NCI-H1105 (cell line): Measurements from ENCODE around the gene ISG20L2.
"Not testable (repeated sequence)": the region's sequence is repeated elsewhere in the genome, so short reads cannot be mapped to it uniquely, and the experiment has no call there.

ENCODE experiments used
- DNase-seq: peaks from one replicate; lab custom pipeline; 2025; lab: John Stamatoyannopoulos, UW

ISG20L2 gene, protein sequence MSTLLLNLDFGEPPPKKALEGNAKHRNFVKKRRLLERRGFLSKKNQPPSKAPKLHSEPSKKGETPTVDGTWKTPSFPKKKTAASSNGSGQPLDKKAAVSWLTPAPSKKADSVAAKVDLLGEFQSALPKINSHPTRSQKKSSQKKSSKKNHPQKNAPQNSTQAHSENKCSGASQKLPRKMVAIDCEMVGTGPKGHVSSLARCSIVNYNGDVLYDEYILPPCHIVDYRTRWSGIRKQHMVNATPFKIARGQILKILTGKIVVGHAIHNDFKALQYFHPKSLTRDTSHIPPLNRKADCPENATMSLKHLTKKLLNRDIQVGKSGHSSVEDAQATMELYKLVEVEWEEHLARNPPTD

GRCh38 chr1:156728599-156729462, at the start of gene ISG20L2:
TSS of gene ISG20L2 (minus strand) at chr1:156728766. CDS start at chr1:156727652, 1,114 bp downstream.
- DNase-seq, result peak; percentile 97

DNA sequence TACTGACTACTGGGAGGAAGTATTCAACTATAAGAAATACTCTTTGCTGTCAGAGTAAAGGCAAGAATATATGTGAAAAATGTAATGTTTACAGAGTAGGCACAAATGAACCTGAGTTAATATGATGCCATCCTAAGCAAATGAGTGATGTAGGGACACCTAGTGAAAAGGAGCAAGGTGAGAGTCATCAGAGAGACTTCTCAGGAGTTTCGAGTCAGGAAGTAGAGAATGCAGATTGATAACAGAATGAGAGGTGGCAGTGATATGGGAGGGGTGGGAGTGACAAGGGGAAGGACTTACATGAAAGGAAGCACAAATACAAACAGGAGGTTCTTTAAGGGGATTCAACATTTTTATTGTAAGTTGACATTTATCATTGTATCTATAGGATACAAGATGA, 49.0 kb upstream of the ISG20L2 start:
- DNase-seq, result no peak

GRCh38 chr1:156776942-156777341, 48.4 kb upstream of the ISG20L2 start:
- DNase-seq, result no peak

DNA sequence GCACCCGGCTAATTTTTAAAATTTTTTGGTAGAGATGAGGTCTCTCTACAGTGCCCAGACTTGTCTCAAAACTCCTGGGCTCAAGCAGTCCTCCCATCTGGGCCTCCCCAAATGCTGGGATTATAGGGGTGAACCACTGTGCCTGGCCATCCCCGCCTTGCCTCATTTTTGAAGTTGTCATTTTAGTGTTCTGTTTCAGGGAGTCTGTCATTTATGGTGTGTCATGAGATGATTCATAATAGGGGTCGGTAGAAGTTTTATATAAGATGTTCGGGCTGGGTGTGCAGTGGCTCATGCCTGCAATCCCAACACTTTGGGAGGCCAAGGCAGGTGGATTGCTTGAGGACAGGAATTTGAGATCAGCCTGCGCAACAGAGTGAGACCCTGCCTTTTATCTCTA, 47.2 kb upstream of the ISG20L2 start:
- DNase-seq, result no peak

DNA sequence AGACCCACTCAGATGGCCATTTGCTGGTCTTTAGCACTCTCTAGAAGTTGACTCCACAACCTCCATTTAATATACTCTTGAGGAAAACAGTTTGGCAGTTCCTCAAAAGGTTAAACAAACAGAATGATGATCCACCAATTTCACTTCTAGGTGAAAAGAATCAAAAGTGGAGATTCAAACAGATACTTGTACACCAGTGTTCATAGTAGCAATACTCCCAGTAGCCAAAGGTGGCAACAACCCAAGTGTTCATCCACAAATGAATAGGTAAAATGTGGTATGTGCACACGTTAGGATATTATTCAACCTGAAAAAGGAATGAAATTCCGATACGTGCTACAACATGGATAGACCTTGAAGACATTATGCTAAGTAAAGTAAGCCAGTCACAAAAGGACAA, 45.0 kb upstream of the ISG20L2 start:
- DNase-seq, result no peak

- DNase-seq, result no peak
These were observed 44.3 kb upstream of the ISG20L2 start for GRCh38 chr1:156772728-156773497.

DNA sequence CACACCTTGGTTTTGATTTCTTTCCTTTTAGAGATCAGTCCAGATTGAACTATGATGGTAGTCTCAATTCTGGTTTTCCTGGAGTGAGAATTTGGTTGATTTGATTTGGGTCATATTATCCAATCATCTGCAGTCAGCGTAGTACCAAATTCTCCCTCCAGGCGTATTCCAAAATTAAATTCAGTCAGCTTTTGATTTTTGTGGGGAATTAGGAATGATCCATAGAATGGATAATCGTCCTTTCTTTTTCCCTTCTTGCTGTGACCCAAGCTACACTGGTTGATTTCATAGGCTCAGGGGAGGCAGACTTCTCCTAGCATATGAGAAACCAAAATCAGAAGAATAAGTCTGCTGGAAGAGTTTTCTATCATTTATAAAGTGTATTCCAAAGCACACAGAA, 43.7 kb upstream of the ISG20L2 start:
- no peak for DNase-seq

- no peak for DNase-seq
These were observed 40.2 kb upstream of the ISG20L2 start for GRCh38 chr1:156768610-156769295.

DNA sequence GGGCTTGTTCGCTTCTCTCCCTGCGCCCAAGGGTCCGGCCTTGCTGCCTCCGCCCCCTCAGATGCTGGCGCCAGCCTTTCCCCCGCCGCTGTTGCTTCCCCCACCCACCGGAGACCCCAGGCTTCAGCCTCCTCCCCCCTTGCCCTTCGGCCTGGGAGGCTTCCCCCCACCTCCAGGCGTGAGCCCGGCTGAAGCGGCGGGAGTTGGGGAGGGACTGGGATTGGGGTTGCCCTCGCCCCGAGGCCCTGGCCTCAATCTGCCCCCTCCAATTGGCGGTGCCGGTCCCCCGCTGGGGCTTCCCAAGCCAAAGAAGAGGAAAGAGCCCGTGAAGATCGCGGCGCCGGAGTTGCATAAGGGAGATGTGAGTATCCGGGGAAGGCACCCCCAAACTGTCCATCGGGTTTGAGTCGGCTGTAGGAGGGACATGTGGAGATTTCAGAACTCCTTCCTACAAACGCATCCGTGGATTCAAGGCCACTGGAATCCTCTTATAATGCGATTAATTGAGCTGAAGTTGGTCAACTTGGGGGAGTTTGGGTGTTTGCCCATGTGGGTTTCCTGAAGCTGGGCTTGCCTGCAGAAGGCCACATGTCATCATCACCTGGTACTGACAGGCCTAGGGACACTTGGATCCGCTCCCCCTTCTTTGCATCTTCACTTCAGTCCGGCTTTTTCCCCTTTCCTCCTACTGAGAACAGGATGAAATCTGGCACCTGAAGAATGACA, 39.5 kb upstream of the ISG20L2 start:
- DNase-seq, result no peak

DNA sequence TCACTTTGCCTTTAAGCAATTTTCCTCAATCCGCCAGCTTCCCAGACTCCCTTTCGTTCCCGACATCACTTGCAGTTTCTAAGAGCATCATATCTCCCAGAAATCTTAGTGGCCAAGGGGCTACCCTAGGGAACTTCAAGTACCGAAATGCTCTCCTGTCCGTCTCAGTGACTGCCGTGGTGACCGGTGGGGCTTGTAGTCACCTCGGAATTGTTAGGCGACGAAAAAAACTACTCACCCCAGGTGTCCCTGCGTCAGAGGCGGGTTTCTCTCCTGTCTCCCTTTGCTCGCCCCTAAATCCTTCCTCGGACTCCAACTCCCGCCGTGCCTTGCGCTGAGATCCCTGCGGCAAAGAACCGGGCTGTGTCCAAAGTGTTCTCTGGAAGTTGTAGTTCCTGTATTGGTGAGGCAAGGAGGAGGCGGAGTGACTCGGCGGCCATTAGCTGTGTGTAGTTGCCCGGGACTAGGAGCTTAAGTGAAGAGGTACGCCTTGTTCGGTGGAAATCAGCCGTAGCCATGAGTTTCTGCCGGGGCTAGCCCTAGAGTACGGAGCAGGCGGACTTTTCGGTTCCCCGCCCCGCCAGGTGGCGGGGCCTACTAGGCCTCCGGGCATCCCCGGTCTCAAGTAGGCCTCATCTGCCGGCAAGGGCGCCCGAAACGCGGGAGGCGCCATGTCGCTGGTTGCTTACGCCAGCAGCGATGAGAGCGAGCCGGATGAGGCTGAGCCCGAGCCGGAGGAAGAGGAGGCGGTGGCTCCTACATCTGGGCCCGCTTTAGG, 38.7 kb upstream of the ISG20L2 start, which contains the start of gene PRCC:
PRCC (plus strand) TSS at position 435 of the 778 bp plus-strand sequence; CDS start at position 672, 237 bp downstream.
- peak; percentile 99 for DNase-seq

DNA sequence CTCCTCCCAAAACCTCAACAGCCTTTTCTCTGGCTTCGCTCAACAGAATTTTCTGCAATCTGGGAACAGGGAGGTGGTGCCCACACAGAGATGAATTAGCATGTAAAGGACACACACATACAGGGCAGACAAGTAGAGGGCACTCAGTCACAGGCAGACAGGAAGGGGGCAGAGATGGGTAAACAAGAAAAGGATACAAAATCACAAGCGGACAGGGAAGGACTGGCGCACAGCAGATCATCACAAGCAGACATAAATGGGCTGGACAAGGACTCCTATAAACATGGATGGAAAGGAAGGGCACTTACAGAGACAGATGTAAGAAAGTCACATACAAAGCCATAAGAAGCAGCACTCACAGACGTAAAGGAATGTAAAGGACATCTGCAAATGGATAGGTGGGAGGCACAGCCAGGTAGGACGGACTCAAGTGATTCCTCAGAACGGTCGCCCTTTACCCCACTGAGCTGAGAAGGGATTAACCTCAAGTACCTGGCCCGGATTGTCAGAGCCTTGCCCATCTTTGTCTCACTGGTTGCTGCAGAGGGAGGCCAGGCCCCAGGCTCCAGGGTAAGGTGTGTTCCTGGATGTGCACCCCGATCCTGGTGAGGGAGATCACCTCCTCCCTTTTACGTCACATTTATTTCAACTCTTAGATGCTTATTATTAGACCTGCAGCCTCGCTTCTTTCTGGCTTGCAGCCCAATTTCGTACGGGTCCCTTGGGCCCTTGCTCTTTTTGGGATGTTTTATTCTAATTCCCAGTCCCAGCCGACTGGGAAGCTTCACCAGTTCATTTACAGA, 37.9 kb upstream of the ISG20L2 start:
- DNase-seq, result no peak

DNA sequence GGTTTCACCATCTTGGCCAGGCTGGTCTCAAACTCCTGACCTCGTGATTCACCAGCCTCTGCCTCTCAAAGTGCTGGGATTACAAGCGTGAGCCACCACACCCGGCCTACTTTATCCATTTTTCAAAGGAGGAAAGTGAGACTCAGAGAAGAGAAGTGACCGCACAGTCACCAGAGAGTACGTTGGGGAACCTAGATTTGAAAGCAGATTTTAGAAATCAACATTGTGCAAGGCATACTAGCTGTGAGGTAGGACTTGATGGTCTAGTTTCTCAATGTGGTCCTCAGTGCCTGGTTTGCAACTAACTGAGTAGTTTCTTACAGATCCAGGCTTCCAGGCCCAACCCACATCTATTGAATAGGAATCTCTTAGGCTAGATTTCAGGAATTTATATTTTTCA, 37.1 kb upstream of the ISG20L2 start:
- DNase-seq, result no peak

DNA sequence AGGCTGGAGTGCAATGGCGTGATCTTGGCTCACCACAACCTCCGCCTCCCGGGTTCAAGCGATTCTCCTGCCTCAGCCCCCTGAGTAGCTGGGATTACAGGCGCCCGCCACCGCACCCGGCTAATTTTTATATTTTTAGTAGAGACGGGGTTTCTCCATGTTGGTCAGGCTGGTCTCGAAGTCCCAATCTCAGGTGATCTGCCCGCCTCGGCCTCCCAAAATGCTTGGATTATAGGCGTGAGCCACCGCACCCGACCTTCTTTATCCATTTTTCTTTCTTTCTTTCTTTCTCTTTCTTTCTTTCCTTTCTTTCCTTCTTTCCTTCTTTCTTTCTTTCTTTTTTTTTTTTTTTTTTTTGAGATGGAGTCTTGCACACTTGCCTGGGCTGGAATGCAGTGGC, 36.6 kb upstream of the ISG20L2 start:
- DNase-seq, result not testable (repeated sequence)

- no peak for DNase-seq
These were observed 32.2 kb upstream of the ISG20L2 start for GRCh38 chr1:156760796-156761104.

DNA sequence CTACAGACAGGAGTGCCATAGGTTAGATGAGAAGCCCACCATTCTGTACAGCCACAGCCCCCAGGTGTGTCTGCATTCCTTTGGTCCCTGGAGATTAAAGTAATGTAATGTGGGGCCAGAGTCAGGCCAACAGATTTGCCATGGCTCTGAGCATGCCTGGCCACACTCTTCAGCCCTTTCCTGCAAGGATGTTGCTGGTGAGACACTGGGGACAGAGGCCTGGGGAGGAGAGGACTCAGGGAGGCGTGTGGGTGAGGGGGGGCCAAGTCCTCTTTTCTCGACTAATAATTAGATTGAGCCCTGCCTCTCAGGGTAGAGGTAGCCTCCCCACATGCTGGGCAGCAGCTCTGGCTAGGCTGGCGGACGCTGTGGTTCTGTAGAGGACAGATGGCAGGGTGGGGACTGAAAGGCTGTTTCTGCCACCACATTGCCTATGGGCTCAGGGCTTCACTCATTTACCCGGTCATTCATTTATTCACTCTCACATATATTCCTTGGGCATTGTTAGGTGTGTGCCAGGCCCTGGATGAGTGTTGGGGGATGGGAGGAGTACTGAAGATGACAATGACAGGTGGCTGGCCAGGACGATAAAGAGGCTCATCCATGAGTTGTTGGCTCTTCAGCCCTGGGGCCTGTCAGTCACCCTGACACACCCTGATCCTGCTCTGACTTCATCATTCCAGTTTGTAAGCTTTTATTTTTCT, 31.7 kb upstream of the ISG20L2 start:
- DNase-seq, result no peak

- DNase-seq, result not testable (repeated sequence)
These were observed 29.1 kb upstream of the ISG20L2 start for GRCh38 chr1:156757572-156758253.

DNA sequence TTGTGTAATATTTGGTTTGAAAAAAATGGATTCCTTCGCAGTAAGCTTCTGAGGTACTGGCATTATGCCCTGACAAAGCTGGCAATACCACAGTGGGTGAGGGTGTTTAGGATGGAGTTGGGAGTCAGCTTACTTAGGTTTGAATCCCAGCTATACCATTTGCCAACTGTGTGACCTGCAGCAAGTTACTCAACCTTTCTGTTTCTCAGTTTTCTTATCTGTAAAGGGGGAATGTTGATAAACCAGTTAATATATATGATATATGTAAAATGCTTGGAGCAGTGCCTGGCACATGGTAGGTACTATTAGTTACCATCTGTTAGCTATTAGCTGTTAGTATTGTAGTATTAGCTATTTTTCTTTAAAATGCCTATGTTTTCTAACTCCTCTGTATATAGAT, 27.8 kb upstream of the ISG20L2 start:
- DNase-seq, result no peak

GRCh38 chr1:156755527-156755950, 27.0 kb upstream of the ISG20L2 start:
- DNase-seq, result no peak
